ENCODE data around the gene MYT1. TPM values are rescaled to one million over a fixed set of nuclear protein-coding genes. Genes with fewer than 3 reads are reported as not detected.

The MYT1 gene
- total and polyA plus RNA-seq, 2 experiments from 2014 or later = 0.03 to 0.06 TPM

DNA sequence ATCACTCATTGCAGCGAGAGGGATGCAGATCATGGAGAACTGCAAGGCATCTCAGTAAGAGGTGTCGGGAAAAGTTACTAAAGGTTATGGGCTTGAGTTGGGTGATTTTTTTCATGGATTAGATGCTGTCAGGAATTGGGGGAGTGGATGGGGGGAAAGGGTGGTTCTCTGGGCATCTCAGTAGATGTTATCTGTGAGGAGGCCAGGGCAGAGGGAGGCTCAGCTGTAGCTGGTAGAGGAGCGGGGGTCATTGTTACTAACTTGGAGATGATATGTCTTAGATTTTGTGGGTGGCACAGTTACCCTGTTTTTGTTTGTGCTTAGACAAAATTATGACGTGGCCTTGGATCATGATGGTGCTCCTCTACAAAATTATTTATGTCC lies 88.7 kb downstream of the MYT1 start:
- Histone ChIP-seq H2AFZ (no peak overlapping the region), H3K79me2 (peaks cover 23% of the 10 kb centered on the region), H3K4me2 (no peak overlapping the region), H3K9me2 (replicated peaks; ENCODE audit: insufficient read depth) (no peaks in the 10 kb centered on the region), H3K36me3 (replicated peaks; ENCODE audit: insufficient read depth, low read depth) (no peaks in the 10 kb centered on the region), H3K27ac (no peak overlapping the region), H3K27me3 (peaks cover 5% of the 10 kb centered on the region), H4K20me1 (ENCODE audit: insufficient read depth, poor library complexity, severe bottlenecking) (no peaks in the 10 kb centered on the region), H3K4me3 (no peak overlapping the region), H3K4me1 (ENCODE audit: insufficient read depth) (peaks cover 19% of the 10 kb centered on the region), H3K9me3 (ENCODE audit: low read depth) (no peaks in the 10 kb centered on the region)
- 96% methylated on average over 4 of the region's 4 CpGs for WGBS (ENCODE audit: low lambda C conversion rate, missing lambda C conversion rate)
- TF ChIP-seq EZH2phosphoT487 (IDR thresholded peaks at IDR 0.05; ENCODE audit: low read depth, severe bottlenecking, unreplicated experiment) = no peak
- DNase-seq (ENCODE audit: low spot score) = no peak

GRCh38 chr20:64253443-64253842 lies 89.2 kb downstream of the MYT1 start:
- peaks cover 27% of the 10 kb centered on the region for H3K79me2 ChIP-seq
- peaks cover 23% of the 10 kb centered on the region for H3K4me1 ChIP-seq (ENCODE audit: insufficient read depth)
- no peaks in the 10 kb centered on the region for H3K36me3 ChIP-seq (replicated peaks; ENCODE audit: insufficient read depth, low read depth)
- no peak for DNase-seq (ENCODE audit: low spot score)
- H4K20me1 ChIP-seq (ENCODE audit: insufficient read depth, poor library complexity, severe bottlenecking) = no peaks in the 10 kb centered on the region
- H3K9me2 ChIP-seq (replicated peaks; ENCODE audit: insufficient read depth) = no peaks in the 10 kb centered on the region
- WGBS (ENCODE audit: low lambda C conversion rate, missing lambda C conversion rate) = 27% methylated on average over 4 of the region's 4 CpGs
- peaks cover 5% of the 10 kb centered on the region for H3K27me3 ChIP-seq
- no peak overlapping the region for H3K4me3 ChIP-seq
- peak overlapping the region; percentile 35 for H3K27ac ChIP-seq
- H2AFZ ChIP-seq = peak overlapping the region; percentile 8
- TF ChIP-seq, protein P1, sequence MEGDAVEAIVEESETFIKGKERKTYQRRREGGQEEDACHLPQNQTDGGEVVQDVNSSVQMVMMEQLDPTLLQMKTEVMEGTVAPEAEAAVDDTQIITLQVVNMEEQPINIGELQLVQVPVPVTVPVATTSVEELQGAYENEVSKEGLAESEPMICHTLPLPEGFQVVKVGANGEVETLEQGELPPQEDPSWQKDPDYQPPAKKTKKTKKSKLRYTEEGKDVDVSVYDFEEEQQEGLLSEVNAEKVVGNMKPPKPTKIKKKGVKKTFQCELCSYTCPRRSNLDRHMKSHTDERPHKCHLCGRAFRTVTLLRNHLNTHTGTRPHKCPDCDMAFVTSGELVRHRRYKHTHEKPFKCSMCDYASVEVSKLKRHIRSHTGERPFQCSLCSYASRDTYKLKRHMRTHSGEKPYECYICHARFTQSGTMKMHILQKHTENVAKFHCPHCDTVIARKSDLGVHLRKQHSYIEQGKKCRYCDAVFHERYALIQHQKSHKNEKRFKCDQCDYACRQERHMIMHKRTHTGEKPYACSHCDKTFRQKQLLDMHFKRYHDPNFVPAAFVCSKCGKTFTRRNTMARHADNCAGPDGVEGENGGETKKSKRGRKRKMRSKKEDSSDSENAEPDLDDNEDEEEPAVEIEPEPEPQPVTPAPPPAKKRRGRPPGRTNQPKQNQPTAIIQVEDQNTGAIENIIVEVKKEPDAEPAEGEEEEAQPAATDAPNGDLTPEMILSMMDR (IDR thresholded peaks at IDR 0.05; ENCODE audit: poor library complexity) = no peak
- no peak for TF ChIP-seq EZH2phosphoT487 (IDR thresholded peaks at IDR 0.05; ENCODE audit: low read depth, severe bottlenecking, unreplicated experiment)
- no peak for TF ChIP-seq EZH2 (IDR thresholded peaks at IDR 0.05; ENCODE audit: borderline replicate concordance)
- no peak overlapping the region for H3K4me2 ChIP-seq
- H3K9me3 ChIP-seq (ENCODE audit: low read depth) = no peaks in the 10 kb centered on the region

DNA sequence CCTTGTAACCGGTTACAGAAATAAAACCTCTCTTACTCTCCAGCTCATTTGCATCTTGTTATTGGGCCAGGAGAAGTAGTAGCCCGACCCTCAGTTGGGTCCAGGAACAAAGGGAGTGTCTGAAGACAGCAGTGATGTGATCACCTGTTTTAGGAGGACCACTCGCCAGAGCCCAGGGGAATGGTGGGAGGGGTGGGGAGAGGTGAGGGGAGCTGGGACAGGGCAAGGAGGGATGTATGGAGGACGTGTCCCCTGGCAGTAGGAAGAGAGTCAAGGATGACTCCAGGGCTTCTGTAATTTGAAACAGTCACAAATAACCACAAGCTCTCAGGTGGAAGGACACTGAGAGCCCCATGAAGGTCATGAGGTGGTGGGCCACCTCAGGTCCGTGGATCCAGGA lies 89.9 kb downstream of the MYT1 start:
- H3K27ac ChIP-seq = no peak overlapping the region
- H3K4me3 ChIP-seq = no peak overlapping the region
- no peak overlapping the region for H2AFZ ChIP-seq
- H3K79me2 ChIP-seq = peaks cover 35% of the 10 kb centered on the region
- H3K9me2 ChIP-seq (replicated peaks; ENCODE audit: insufficient read depth) = no peaks in the 10 kb centered on the region
- H3K4me2 ChIP-seq = no peak overlapping the region
- no peaks in the 10 kb centered on the region for H3K9me3 ChIP-seq (ENCODE audit: low read depth)
- WGBS (ENCODE audit: low lambda C conversion rate, missing lambda C conversion rate) = 73% methylated on average over 5 of the region's 5 CpGs
- DNase-seq (ENCODE audit: low spot score) = no peak
- peaks cover 5% of the 10 kb centered on the region for H3K27me3 ChIP-seq
- TF ChIP-seq, protein P1 (IDR thresholded peaks at IDR 0.05; ENCODE audit: poor library complexity) = no peak
- no peak for TF ChIP-seq EZH2phosphoT487 (IDR thresholded peaks at IDR 0.05; ENCODE audit: low read depth, severe bottlenecking, unreplicated experiment)
- TF ChIP-seq EZH2 (IDR thresholded peaks at IDR 0.05; ENCODE audit: borderline replicate concordance) = no peak
- no peaks in the 10 kb centered on the region for H3K36me3 ChIP-seq (replicated peaks; ENCODE audit: insufficient read depth, low read depth)
- no peaks in the 10 kb centered on the region for H4K20me1 ChIP-seq (ENCODE audit: insufficient read depth, poor library complexity, severe bottlenecking)
- peaks cover 24% of the 10 kb centered on the region for H3K4me1 ChIP-seq (ENCODE audit: insufficient read depth)

DNA sequence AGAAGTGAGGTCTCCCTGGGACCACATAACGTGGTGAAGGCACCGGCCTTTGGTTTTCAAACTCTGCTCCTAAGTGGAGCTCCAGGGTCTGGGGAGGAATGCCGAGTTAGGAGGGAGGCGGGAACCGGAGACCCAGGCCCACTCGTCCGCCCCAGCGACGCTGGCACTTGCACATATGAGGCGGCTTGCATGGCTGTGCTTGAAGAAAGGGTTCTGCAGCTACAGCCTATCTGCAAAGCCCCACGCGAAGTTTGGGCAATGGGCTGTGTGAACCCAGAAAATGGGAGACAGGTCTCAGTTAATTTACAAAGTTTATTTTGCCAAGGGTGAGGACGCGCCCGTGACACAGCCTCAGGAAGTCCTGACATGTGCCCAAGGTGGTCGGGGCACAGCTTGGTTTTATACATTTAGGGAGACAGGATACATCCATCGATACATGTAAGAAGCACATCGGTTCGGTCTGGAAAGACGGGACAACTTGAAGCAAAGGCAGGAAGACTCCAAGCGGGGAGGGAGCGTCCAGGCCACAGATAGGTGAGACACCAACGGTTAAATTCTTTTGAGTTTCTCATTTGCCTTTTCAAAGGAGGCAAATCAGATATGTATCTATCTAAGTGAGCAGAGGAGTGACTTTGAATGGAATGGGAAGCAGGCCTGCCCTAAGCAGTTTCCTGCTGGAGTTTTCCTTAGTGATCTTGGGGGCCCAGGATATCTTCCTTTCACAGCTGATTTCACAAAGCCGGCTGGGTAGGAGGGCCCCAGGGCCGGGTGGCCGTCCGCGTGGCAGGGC lies 90.5 kb downstream of the MYT1 start:
- Histone ChIP-seq H2AFZ (peak overlapping the region; percentile 93), H3K4me1 (ENCODE audit: insufficient read depth) (peaks cover 24% of the 10 kb centered on the region), H3K4me3 (peak overlapping the region; percentile 62), H3K9me3 (ENCODE audit: low read depth) (no peaks in the 10 kb centered on the region), H3K36me3 (replicated peaks; ENCODE audit: insufficient read depth, low read depth) (no peaks in the 10 kb centered on the region), H3K27me3 (peaks cover 5% of the 10 kb centered on the region), H3K79me2 (peaks cover 41% of the 10 kb centered on the region), H4K20me1 (ENCODE audit: insufficient read depth, poor library complexity, severe bottlenecking) (no peaks in the 10 kb centered on the region), H3K9me2 (replicated peaks; ENCODE audit: insufficient read depth) (no peaks in the 10 kb centered on the region), H3K4me2 (peak overlapping the region; percentile 96), H3K27ac (peak overlapping the region; percentile 98)
- no peak for DNase-seq (ENCODE audit: low spot score)
- TF ChIP-seq EZH2 (IDR thresholded peaks at IDR 0.05; ENCODE audit: borderline replicate concordance) = no peak
- TF ChIP-seq EZH2phosphoT487 (IDR thresholded peaks at IDR 0.05; ENCODE audit: low read depth, severe bottlenecking, unreplicated experiment) = no peak
- TF ChIP-seq, protein P1 (IDR thresholded peaks at IDR 0.05; ENCODE audit: poor library complexity) = no peak
- 71% methylated on average over 28 of the region's 28 CpGs for WGBS (ENCODE audit: low lambda C conversion rate, missing lambda C conversion rate)

Measured in hepatocyte (in vitro differentiated cells).